CD14-positive monocyte (primary cell): ENCODE results near the gene TXNDC17. TPM values are rescaled to one million over a fixed set of nuclear protein-coding genes. Genes with fewer than 3 reads are reported as not detected.

Experiments
- DNase-seq, 3 donors: peaks; one replicate each; pipeline ENCODE4 v3.0.0-alpha.2; 2011 to 2022
- H2AFZ ChIP-seq: 2 replicates; pipeline ENCODE4 v1.6.0; 2012; ENCODE audit warnings: mild to moderate bottlenecking, low read depth, low read length, inconsistent platforms; ENCODE audit not compliant: insufficient read depth, poor library complexity, severe bottlenecking
- H3K27ac ChIP-seq, 2 donors: 1 replicate in 1 of 2; 2 replicates in 1 of 2; pipeline ENCODE4 v1.5.1; 2012 to 2013; ENCODE audit warnings: low read length in 2 of 2, control low read depth in 1 of 2, inconsistent platforms in 1 of 2, low read depth in 1 of 2, mild to moderate bottlenecking in 1 of 2
- H3K27me3 ChIP-seq, 2 donors: one replicate each; pipeline versions ENCODE4 v1.6.0 to v1.6.1; 2011 to 2013; ENCODE audit warnings: low read length in 2 of 2; ENCODE audit not compliant: control insufficient read depth in 2 of 2, insufficient read depth in 2 of 2
- H3K36me3 ChIP-seq, 2 donors: replicated peaks in 1 of 2; 1 replicate in 1 of 2; 2 replicates in 1 of 2; pipeline versions ENCODE4 v1.5.1 to v1.6.1; 2012 to 2013; ENCODE audit warnings: low read length in 2 of 2, control low read depth in 1 of 2, inconsistent platforms in 1 of 2, mild to moderate bottlenecking in 1 of 2; ENCODE audit not compliant: insufficient read depth in 2 of 2, control insufficient read depth in 1 of 2
- H3K4me1 ChIP-seq, 2 donors: 1 replicate in 1 of 2; 2 replicates in 1 of 2; pipeline versions ENCODE4 v1.5.1 to v1.6.1; 2012 to 2013; ENCODE audit warnings: low read length in 2 of 2, control low read depth in 1 of 2, inconsistent platforms in 1 of 2, mild to moderate bottlenecking in 1 of 2, moderate library complexity in 1 of 2; ENCODE audit not compliant: insufficient read depth in 2 of 2, control insufficient read depth in 1 of 2
- H3K4me2 ChIP-seq: replicated peaks from 2 replicates; pipeline ENCODE3; 2012; ENCODE audit warnings: low read length, moderate library complexity, mild to moderate bottlenecking; ENCODE audit not compliant: poor library complexity, severe bottlenecking; ENCODE audit errors: extremely low read depth
- H3K4me3 ChIP-seq, 3 experiments: fragments of 200-600 bp in 1 of 3; sonication (generic) in 1 of 3; replicated peaks in 1 of 3; 1 replicate in 2 of 3; 2 replicates in 1 of 3; pipeline ENCODE4 v1.5.1; 2011 to 2013; ENCODE audit warnings: low read length in 3 of 3, mild to moderate bottlenecking in 3 of 3, control low read depth in 2 of 3, low read depth in 2 of 3, inconsistent platforms in 1 of 3, moderate library complexity in 1 of 3
- H3K79me2 ChIP-seq: 2 replicates; pipeline ENCODE4 v1.6.0; 2012; ENCODE audit warnings: mild to moderate bottlenecking, control low read depth, inconsistent platforms, low read length, moderate library complexity; ENCODE audit not compliant: insufficient read depth
- H3K9ac ChIP-seq: 2 replicates; pipeline ENCODE4 v1.6.0; 2017; ENCODE audit warnings: low read length, mild to moderate bottlenecking; ENCODE audit not compliant: insufficient read depth, poor library complexity, severe bottlenecking
- H3K9me3 ChIP-seq, 2 donors: replicated peaks in 1 of 2; 1 replicate in 1 of 2; 2 replicates in 1 of 2; pipeline versions ENCODE4 v1.5.1 to v1.6.1; 2012 to 2013; ENCODE audit warnings: low read length in 2 of 2, control low read depth in 1 of 2; ENCODE audit not compliant: control insufficient read depth in 1 of 2, insufficient read depth in 1 of 2
- H4K20me1 ChIP-seq: 2 replicates; pipeline ENCODE4 v1.6.0; 2012; ENCODE audit warnings: mild to moderate bottlenecking, low read length, control low read depth, moderate library complexity; ENCODE audit not compliant: insufficient read depth
- H3K27ac Mint-ChIP-seq, 7 donors: one replicate each; pipeline ENCODE4 v1.8.0; 2020; ENCODE audit warnings: mild to moderate bottlenecking in 7 of 7, mixed read lengths in 7 of 7, moderate library complexity in 6 of 7, inconsistent platforms in 2 of 7
- H3K27me3 Mint-ChIP-seq, 3 donors: one replicate each; pipeline ENCODE4 v1.8.0; 2021 to 2022; ENCODE audit warnings: low read depth in 3 of 3, mild to moderate bottlenecking in 3 of 3, mixed read lengths in 3 of 3, moderate library complexity in 3 of 3, inconsistent platforms in 1 of 3
- H3K36me3 Mint-ChIP-seq, 2 donors: one replicate each; pipeline ENCODE4 v1.8.0; 2020; ENCODE audit warnings: mixed read lengths in 2 of 2, inconsistent platforms in 1 of 2, mild to moderate bottlenecking in 1 of 2
- H3K4me1 Mint-ChIP-seq: one replicate; pipeline ENCODE4 v1.8.0; 2020; ENCODE audit warnings: mild to moderate bottlenecking, mixed read lengths
- H3K4me3 Mint-ChIP-seq, 2 donors: one replicate each; pipeline ENCODE4 v1.8.0; 2020; ENCODE audit warnings: mild to moderate bottlenecking in 2 of 2, mixed read lengths in 2 of 2, moderate library complexity in 1 of 2
- H3K9me3 Mint-ChIP-seq, 7 donors: one replicate each; pipeline ENCODE4 v1.8.0; 2020 to 2022; ENCODE audit warnings: mixed read lengths in 7 of 7, mild to moderate bottlenecking in 6 of 7, moderate library complexity in 6 of 7, inconsistent platforms in 2 of 7
- CTCF ChIP-seq: fragments of 200-600 bp; IDR thresholded peaks from one replicate; pipeline ENCODE4 v1.8.0; 2022; ENCODE audit warnings: antibody characterized with exemption, mild to moderate bottlenecking
- WGBS: methylation state at CpG from one replicate; pipeline ENCODE4 v1.1.5; 2013; ENCODE audit warnings: missing lambda C conversion rate; ENCODE audit not compliant: insufficient coverage; 5-methylcytosine and 5-hydroxymethylcytosine counted together
- intact Hi-C, 2 donors: fragments of 100-400 bp; cut with micrococcal nuclease; formaldehyde crosslinking; loops; one replicate each; pipeline versions ENCODE4 v1.15.0 to v1.15.1; 2023
- polyA plus RNA-seq, 3 donors: library from polyadenylated mRNA; depleted of rRNA in 1 of 3; unstranded in 2 of 3; stranded (reverse) in 1 of 3; fragments of 300-500 nt in 2 of 3; fragments of >200 nt in 1 of 3; fragmentation: Illumina TruSeq in 2 of 3; gene quantifications; 1 replicate in 2 of 3; 2 replicates in 1 of 3; pipeline ENCODE4 v1.2.3, GENCODE V29; 2012 to 2021

TXNDC17 gene
- polyA plus RNA-seq, 3 donors: 88.8 to 357 (median 319) TPM

GRCh38 chr17:6660101-6660500 is 19.2 kb downstream of the TXNDC17 start:
- Histone ChIP-seq H3K27ac (no peak overlapping the region), H3K4me3 (peak overlapping the region in 1 of 3 experiments; percentile 43), H2AFZ (no peak overlapping the region), H3K27me3 (peaks cover 13 to 31% of the 10 kb centered on the region in 2 donors), H3K9me3 (peaks cover 0 to 8% of the 10 kb centered on the region in 2 donors), H3K4me2 (peak overlapping the region; percentile 50), H4K20me1 (no peaks in the 10 kb centered on the region), H3K79me2 (no peaks in the 10 kb centered on the region), H3K36me3 (no peaks in the 10 kb centered on the region), H3K4me1 (peaks cover 43 to 49% of the 10 kb centered on the region in 2 donors), H3K9ac (no peak overlapping the region)
- intact Hi-C loops: loop anchor here in 1 of 2 donors (10.0 kb wide), 1 partner anchor 335 kb away; the partner anchor contains the start of gene ALOX12
- 32% methylated on average over 8 of the region's 9 CpGs for WGBS
- TF ChIP-seq CTCF: no peak
- H3K36me3 Mint-ChIP-seq: peaks cover 5 to 13% of the 10 kb centered on the region in 2 donors
- DNase-seq: no peak
- peaks cover 41 to 54% (median 46%) of the 10 kb centered on the region in 3 donors for H3K27me3 Mint-ChIP-seq
- H3K27ac Mint-ChIP-seq: peak overlapping the region in 3 of 7 donors; percentile 41 to 83 (median 71)
- H3K9me3 Mint-ChIP-seq: peaks cover 0 to 13% (median 4%) of the 10 kb centered on the region in 7 donors
- peak overlapping the region in 1 of 2 donors; percentile 83 for H3K4me3 Mint-ChIP-seq
- peaks cover 49% of the 10 kb centered on the region for H3K4me1 Mint-ChIP-seq

- peak overlapping the region in 1 of 3 experiments; percentile 43 for H3K4me3 ChIP-seq
- intact Hi-C loops: loop anchor here in 1 of 2 donors (10.0 kb wide), 1 partner anchor 334 kb away; the partner anchor contains the start of gene ALOX12
- H3K4me2 ChIP-seq: peak overlapping the region; percentile 50
- no peak overlapping the region for H3K9ac ChIP-seq
- H3K9me3 Mint-ChIP-seq: peaks cover 0 to 13% (median 4%) of the 10 kb centered on the region in 7 donors
- H3K36me3 Mint-ChIP-seq: peaks cover 4 to 7% of the 10 kb centered on the region in 2 donors
- no peaks in the 10 kb centered on the region for H3K79me2 ChIP-seq
- peaks cover 42% of the 10 kb centered on the region for H3K4me1 Mint-ChIP-seq
- peaks cover 38 to 41% of the 10 kb centered on the region in 2 donors for H3K4me1 ChIP-seq
- no peak overlapping the region for H3K27ac ChIP-seq
- peak overlapping the region; percentile 37 to 83 for H3K4me3 Mint-ChIP-seq
- peaks cover 0 to 8% of the 10 kb centered on the region in 2 donors for H3K9me3 ChIP-seq
- no peaks in the 10 kb centered on the region for H3K36me3 ChIP-seq
- H3K27me3 Mint-ChIP-seq: peaks cover 34 to 47% (median 42%) of the 10 kb centered on the region in 3 donors
- peak overlapping the region; percentile 55 for H2AFZ ChIP-seq
- peak overlapping the region in 5 of 7 donors; percentile 13 to 74 (median 47) for H3K27ac Mint-ChIP-seq
- H4K20me1 ChIP-seq: no peaks in the 10 kb centered on the region
- 0% methylated on average over 6 of the region's 11 CpGs for WGBS
- peaks cover 6 to 28% of the 10 kb centered on the region in 2 donors for H3K27me3 ChIP-seq
- TF ChIP-seq CTCF: no peak
- DNase-seq: peak; percentile 37 to 47 (median 40)
Measured at GRCh38 chr17:6660805-6661463, 20.1 kb downstream of the TXNDC17 start.
